Body of pancreas (tissue), 4 donors: Measurements from ENCODE around the gene BCR. TPM values are rescaled to one million over a fixed set of nuclear protein-coding genes. Genes with fewer than 3 reads are reported as not detected.

Experiments used
- ATAC-seq: fragments of 150-250 bp; one replicate; pipeline ENCODE4 v1.9.1; 2016
- DNase-seq, 4 donors: peaks; one replicate each; pipeline ENCODE4 v3.0.0-alpha.2; 2019
- H3K27ac ChIP-seq, 4 donors: fragments of 200-600 bp; sonication (generic); 1 replicate in 3 of 4; 2 replicates in 1 of 4; pipeline versions ENCODE4 v1.5.1 to v1.6.1; 2016 to 2019; ENCODE audit warnings: mild to moderate bottlenecking in 1 of 4, mixed read lengths in 1 of 4, moderate library complexity in 1 of 4
- H3K27me3 ChIP-seq, 2 donors: fragments of 200-600 bp; sonication (generic); one replicate each; pipeline ENCODE4 v1.6.0; 2016; ENCODE audit warnings: mild to moderate bottlenecking in 1 of 2
- H3K36me3 ChIP-seq, 2 donors: fragments of 200-600 bp; sonication (generic); replicated peaks in 1 of 2; 2 replicates each; pipeline ENCODE4 v1.5.1; 2016; ENCODE audit warnings: low read depth in 2 of 2; ENCODE audit not compliant: insufficient read depth in 1 of 2
- H3K4me1 ChIP-seq: fragments of 200-600 bp; sonication (generic); one replicate; pipeline ENCODE4 v1.6.0; 2016
- H3K4me3 ChIP-seq, 2 donors: fragments of 200-600 bp; sonication (generic); 1 replicate in 1 of 2; 2 replicates in 1 of 2; pipeline ENCODE4 v1.5.1; 2016 to 2019
- H3K9me3 ChIP-seq, 3 donors: fragments of 200-600 bp; sonication (generic); 1 replicate in 2 of 3; 2 replicates in 1 of 3; pipeline ENCODE4 v1.5.1; 2016
- CTCF ChIP-seq, 7 experiments: fragments of 450-650 bp in 4 of 7; fragments of 200-600 bp in 3 of 7; sonication (generic) in 3 of 7; IDR thresholded peaks; one replicate each; pipeline ENCODE4 v1.5.1; 2016 to 2019; ENCODE audit warnings: antibody characterized with exemption in 7 of 7
- POLR2A ChIP-seq, 3 donors: fragments of 450-650 bp; IDR thresholded peaks; one replicate each; pipeline ENCODE4 v1.6.1; 2016; ENCODE audit warnings: antibody characterized with exemption in 3 of 3, mild to moderate bottlenecking in 2 of 3
- WGBS, 2 donors: methylation state at CpG; one replicate each; pipeline ENCODE4 v1.1.5; 2017; 5-methylcytosine and 5-hydroxymethylcytosine counted together
- intact Hi-C: fragments of 100-400 bp; cut with DNase I; formaldehyde crosslinking; loops from one replicate; pipeline ENCODE4 v1.15.1; 2023
- total RNA-seq, 2 donors: library from RNA; depleted of rRNA; stranded (reverse); fragments of >200 nt; gene quantifications; one replicate each; pipeline ENCODE4 v1.1.0, GENCODE V29; 2016

The BCR gene
- total RNA-seq, 2 donors from 2014 or later, result 28.3 to 71.2 TPM

DNA sequence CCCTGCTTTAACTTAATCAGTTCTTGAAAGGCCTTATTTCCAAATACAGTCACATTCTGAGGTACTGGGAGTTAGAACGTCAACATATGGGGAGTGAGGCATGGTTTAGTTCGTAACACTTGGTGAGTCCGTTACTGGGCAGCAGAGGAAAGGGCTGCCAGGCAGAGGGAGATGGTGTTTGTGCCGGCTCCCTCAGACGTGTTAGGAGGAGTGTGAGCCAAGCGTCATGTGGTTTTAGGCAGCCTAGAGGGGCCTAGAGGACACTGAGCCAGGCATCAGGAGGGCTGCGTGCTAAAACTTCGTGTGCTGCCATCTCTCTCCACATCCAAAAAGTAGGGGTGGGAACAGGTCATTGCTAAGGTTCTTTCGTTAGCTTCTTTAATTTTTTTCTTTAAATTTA lies 10.2 kb downstream of the BCR start:
- Histone ChIP-seq H3K36me3 (no peaks in the 10 kb centered on the region), H3K27ac (no peak overlapping the region), H3K4me3 (no peak overlapping the region), H3K9me3 (no peaks in the 10 kb centered on the region), H3K4me1 (peaks cover 19% of the 10 kb centered on the region), H3K27me3 (no peaks in the 10 kb centered on the region)
- WGBS, 2 donors, result 85 to 87% methylated on average over 8 to 9 of the region's 9 CpGs
- TF ChIP-seq POLR2A (IDR thresholded peaks at IDR 0.05) (no peak), CTCF (IDR thresholded peaks at IDR 0.05) (no peak)
- DNase-seq (no peak), ATAC-seq (no peak)
- intact Hi-C loops, result no loop called here

DNA sequence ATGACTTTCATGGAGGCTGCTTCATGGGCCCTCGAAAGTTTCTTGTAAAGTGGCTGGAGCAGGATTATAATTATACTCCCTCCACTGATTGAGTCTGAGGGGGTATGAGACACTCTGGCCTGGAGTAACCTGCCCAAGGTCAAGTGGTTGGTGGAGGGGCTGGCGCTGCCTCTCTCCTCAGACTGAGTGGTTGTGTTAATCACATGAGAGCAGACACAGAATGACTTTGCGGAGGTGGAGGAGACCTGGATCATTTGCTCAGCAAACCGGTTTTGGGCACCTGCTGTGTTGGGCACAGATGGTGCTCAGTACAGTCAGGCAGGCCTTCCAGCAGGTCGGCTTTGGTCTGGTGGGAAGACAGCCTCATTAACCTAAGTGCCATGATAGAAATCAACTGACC lies 11.8 kb downstream of the BCR start:
- DNase-seq (peak; percentile 38 to 78 (median 72)), ATAC-seq (peak; percentile 78)
- Histone ChIP-seq H3K27me3 (no peaks in the 10 kb centered on the region), H3K27ac (peak overlapping the region; percentile 29 to 70 (median 44)), H3K4me3 (no peak overlapping the region), H3K36me3 (no peaks in the 10 kb centered on the region), H3K4me1 (peaks cover 19% of the 10 kb centered on the region), H3K9me3 (no peaks in the 10 kb centered on the region)
- TF ChIP-seq CTCF (IDR thresholded peaks at IDR 0.05), result no peak
- TF ChIP-seq POLR2A (IDR thresholded peaks at IDR 0.05), result peak in 2 of 3 donors; percentile 23 to 35
- 19 to 35% methylated on average over 5 of the region's 5 CpGs for WGBS, 2 donors
- intact Hi-C loops, result no loop called here

DNA sequence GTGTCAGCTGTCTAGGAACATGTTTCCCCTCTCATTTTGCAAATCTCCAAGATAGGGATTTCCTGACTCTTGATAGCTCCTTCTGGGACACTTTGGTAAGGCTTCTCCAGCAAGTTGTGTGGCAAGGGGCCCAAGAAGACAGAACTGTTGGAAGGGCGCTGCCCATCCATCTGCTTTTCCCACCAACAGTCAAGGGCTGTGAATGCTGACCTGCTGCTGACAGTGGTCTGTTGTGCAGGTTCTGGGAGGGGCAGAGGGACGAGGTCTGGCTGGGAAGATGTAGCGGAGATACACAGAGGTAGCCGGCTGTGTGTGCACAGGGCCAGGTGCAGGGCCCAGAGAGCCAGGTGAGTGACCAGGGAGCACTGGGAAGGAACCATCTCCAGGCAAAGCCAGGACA lies 12.2 kb downstream of the BCR start:
- ATAC-seq, result no peak
- H3K4me1 ChIP-seq, result peaks cover 19% of the 10 kb centered on the region
- 69 to 71% methylated on average over 4 of the region's 4 CpGs for WGBS, 2 donors

GRCh38 chr22:23193196-23193827 lies 13.0 kb downstream of the BCR start:
- Histone ChIP-seq H3K36me3 (no peaks in the 10 kb centered on the region), H3K27ac (peak overlapping the region in 1 of 4 donors; percentile 70), H3K4me1 (peaks cover 19% of the 10 kb centered on the region), H3K27me3 (no peaks in the 10 kb centered on the region), H3K9me3 (no peaks in the 10 kb centered on the region), H3K4me3 (no peak overlapping the region)
- ATAC-seq (no peak), DNase-seq (no peak)
- WGBS, 2 donors, result 88 to 94% methylated on average over 3 to 5 of the region's 5 CpGs
- intact Hi-C loops, result no loop called here
- no peak for TF ChIP-seq CTCF (IDR thresholded peaks at IDR 0.05)
- no peak for TF ChIP-seq POLR2A (IDR thresholded peaks at IDR 0.05)

More for the DNA sequence above, 12.2 kb downstream of the BCR start:
- intact Hi-C loops, result no loop called here
- Histone ChIP-seq H3K9me3 (no peaks in the 10 kb centered on the region), H3K27ac (peak overlapping the region; percentile 29 to 70 (median 44)), H3K27me3 (no peaks in the 10 kb centered on the region), H3K36me3 (no peaks in the 10 kb centered on the region), H3K4me3 (no peak overlapping the region)
- TF ChIP-seq CTCF (IDR thresholded peaks at IDR 0.05) (no peak), POLR2A (IDR thresholded peaks at IDR 0.05) (no peak)
- DNase-seq, result no peak

GRCh38 chr22:23193882-23194281 lies 13.6 kb downstream of the BCR start:
- no peak overlapping the region for H3K4me3 ChIP-seq
- DNase-seq, result no peak
- no peak for ATAC-seq
- TF ChIP-seq CTCF (IDR thresholded peaks at IDR 0.05) (no peak), POLR2A (IDR thresholded peaks at IDR 0.05) (no peak)
- intact Hi-C loops, result no loop called here
- WGBS, 2 donors, result 80 to 87% methylated on average over 4 to 5 of the region's 5 CpGs
- H3K27ac ChIP-seq, result no peak overlapping the region
- H3K9me3 ChIP-seq, result no peaks in the 10 kb centered on the region
- peaks cover 19% of the 10 kb centered on the region for H3K4me1 ChIP-seq
- H3K36me3 ChIP-seq, result no peaks in the 10 kb centered on the region
- no peaks in the 10 kb centered on the region for H3K27me3 ChIP-seq
